HG03097 (cell line): Measurements from ENCODE around the gene COL26A1.

Experiments
- ATAC-seq: cut with Tn5 transposase; IDR thresholded peaks from one replicate; pipeline ENCODE4 v1.9.1; 2021; ENCODE audit not compliant: unreplicated experiment, low FRiP score

Gene COL26A1

GRCh38 chr7:101529560-101529959 is 166.9 kb downstream of the COL26A1 start:
- ATAC-seq: no peak

GRCh38 chr7:101531726-101532357 is 169.2 kb downstream of the COL26A1 start:
- no peak for ATAC-seq

GRCh38 chr7:101532400-101533102 is 169.9 kb downstream of the COL26A1 start:
- no peak for ATAC-seq

- ATAC-seq: no peak
These were observed 170.4 kb downstream of the COL26A1 start for GRCh38 chr7:101533103-101533465.

GRCh38 chr7:101534015-101534803 is 171.5 kb downstream of the COL26A1 start:
- no peak for ATAC-seq

- ATAC-seq: no peak
These were observed 172.2 kb downstream of the COL26A1 start for GRCh38 chr7:101534873-101535272.

- ATAC-seq: no peak
These were observed 172.7 kb downstream of the COL26A1 start for GRCh38 chr7:101535351-101535751.

GRCh38 chr7:101536232-101536631 is 173.6 kb downstream of the COL26A1 start:
- ATAC-seq: no peak

- ATAC-seq: no peak
These were observed 174.0 kb downstream of the COL26A1 start for GRCh38 chr7:101536668-101537067.

- ATAC-seq: no peak
These were observed 174.5 kb downstream of the COL26A1 start for GRCh38 chr7:101537205-101537604.

GRCh38 chr7:101537935-101538595 is 175.4 kb downstream of the COL26A1 start:
- ATAC-seq: no peak

GRCh38 chr7:101538596-101539459 is 176.2 kb downstream of the COL26A1 start:
- ATAC-seq: no peak

GRCh38 chr7:101539784-101540183 is 177.1 kb downstream of the COL26A1 start:
- no peak for ATAC-seq

GRCh38 chr7:101542527-101543241 is 180.0 kb downstream of the COL26A1 start:
- ATAC-seq: no peak

GRCh38 chr7:101543242-101543766 is 180.6 kb downstream of the COL26A1 start:
- no peak for ATAC-seq

GRCh38 chr7:101543846-101544245 is 181.2 kb downstream of the COL26A1 start:
- no peak for ATAC-seq

- ATAC-seq: no peak
These were observed 182.9 kb downstream of the COL26A1 start for GRCh38 chr7:101545441-101546190.

- no peak for ATAC-seq
These were observed 183.7 kb downstream of the COL26A1 start for GRCh38 chr7:101546308-101546936.
